NB4 (cell line): Measurements from ENCODE around the gene JAML.

Experiments
- DNase-seq: peaks from one replicate; pipeline ENCODE4 v3.0.0; 2010; ENCODE audit warnings: low read depth
- H3K4me3 ChIP-seq: one replicate; pipeline ENCODE4 v1.5.1; 2011; ENCODE audit warnings: mild to moderate bottlenecking, low read depth, low read length, moderate library complexity
- CTCF ChIP-seq: IDR thresholded peaks from one replicate; pipeline ENCODE4 v1.5.1; 2012; ENCODE audit warnings: low read depth, low read length
- MAX ChIP-seq: IDR thresholded peaks from 2 replicates; pipeline ENCODE4 v1.6.1; 2011; ENCODE audit warnings: low read depth, low read length
- MYC ChIP-seq: IDR thresholded peaks from 2 replicates; pipeline ENCODE4 v1.6.1; 2011; ENCODE audit warnings: low read depth, low read length
- POLR2A ChIP-seq: IDR thresholded peaks from 2 replicates; pipeline ENCODE4 v1.6.1; 2011; ENCODE audit warnings: mild to moderate bottlenecking; ENCODE audit not compliant: insufficient read length; ENCODE audit errors: extremely low read depth

JAML gene

GRCh38 chr11:118152020-118152551 is 72.7 kb downstream of the JAML start:
- TF ChIP-seq MAX, result no peak
- TF ChIP-seq POLR2A, result no peak
- no peak for TF ChIP-seq CTCF
- no peak for TF ChIP-seq MYC
- no peak for DNase-seq
- no peak overlapping the region for H3K4me3 ChIP-seq

- no peak for DNase-seq
- TF ChIP-seq CTCF (no peak), POLR2A (no peak), MYC (no peak), MAX (no peak)
- H3K4me3 ChIP-seq, result no peak overlapping the region
Measured at GRCh38 chr11:118151431-118151830, 73.4 kb downstream of the JAML start.

GRCh38 chr11:118149493-118149892 is 75.3 kb downstream of the JAML start:
- DNase-seq, result no peak
- TF ChIP-seq MAX, result no peak
- no peak for TF ChIP-seq MYC
- TF ChIP-seq POLR2A, result no peak
- no peak for TF ChIP-seq CTCF
- H3K4me3 ChIP-seq, result no peak overlapping the region

- DNase-seq, result no peak
- no peak for TF ChIP-seq MAX
- TF ChIP-seq CTCF, result no peak
- no peak for TF ChIP-seq POLR2A
- TF ChIP-seq MYC, result no peak
Measured at GRCh38 chr11:118148856-118149255, 76.0 kb downstream of the JAML start.

GRCh38 chr11:118148240-118148639 is 76.6 kb downstream of the JAML start:
- H3K4me3 ChIP-seq, result no peak overlapping the region
- TF ChIP-seq CTCF, result no peak
- no peak for TF ChIP-seq POLR2A
- TF ChIP-seq MAX, result no peak
- no peak for TF ChIP-seq MYC
- no peak for DNase-seq

More at GRCh38 chr11:118148856-118149255, 76.0 kb downstream of the JAML start:
- H3K4me3 ChIP-seq, result no peak overlapping the region

- TF ChIP-seq CTCF, result no peak
- no peak for TF ChIP-seq POLR2A
- TF ChIP-seq MAX, result no peak
- TF ChIP-seq MYC, result no peak
- no peak overlapping the region for H3K4me3 ChIP-seq
- peak; percentile 43 for DNase-seq
Measured at GRCh38 chr11:118147502-118147901, 77.3 kb downstream of the JAML start.
